Fibroblast of lung (primary cell): ENCODE results near the gene CAPN15. TPM values are rescaled to one million over a fixed set of nuclear protein-coding genes. Genes with fewer than 3 reads are reported as not detected.

ENCODE experiments used
- DNase-seq, 2 donors: peaks; one replicate each; pipeline versions ENCODE4 v3.0.0 to v3.0.0-alpha.2; 2010; ENCODE audit warnings: low read depth in 2 of 2
- H2AFZ ChIP-seq: 2 replicates; pipeline ENCODE4 v1.5.1; 2012; ENCODE audit warnings: low read length, control low read depth, inconsistent platforms
- H3K27ac ChIP-seq: 2 replicates; pipeline ENCODE4 v1.5.1; 2011; ENCODE audit warnings: low read length, control low read depth; ENCODE audit not compliant: insufficient read depth
- H3K27me3 ChIP-seq: 2 replicates; pipeline ENCODE4 v1.5.1; 2011; ENCODE audit warnings: mild to moderate bottlenecking, low read length; ENCODE audit not compliant: control insufficient read depth, insufficient read depth
- H3K36me3 ChIP-seq: 2 replicates; pipeline ENCODE4 v1.5.1; 2011; ENCODE audit warnings: low read length; ENCODE audit not compliant: control insufficient read depth, insufficient read depth
- H3K4me1 ChIP-seq: 2 replicates; pipeline ENCODE4 v1.5.1; 2011; ENCODE audit warnings: low read length; ENCODE audit not compliant: control insufficient read depth, insufficient read depth; ENCODE audit errors: extremely low read depth
- H3K4me2 ChIP-seq: 2 replicates; pipeline ENCODE4 v1.5.1; 2011; ENCODE audit warnings: low read length, control low read depth; ENCODE audit not compliant: insufficient read depth; ENCODE audit errors: extremely low read depth
- H3K4me3 ChIP-seq, 4 experiments: fragments of 200-600 bp in 1 of 4; sonication (generic) in 1 of 4; replicated peaks in 1 of 4; 2 replicates each; pipeline ENCODE4 v1.5.1; 2011 to 2016; ENCODE audit warnings: low read length in 4 of 4, low read depth in 3 of 4, mild to moderate bottlenecking in 3 of 4, control low read depth in 2 of 4, inconsistent platforms in 1 of 4, mixed read lengths in 1 of 4; ENCODE audit not compliant: insufficient read depth in 1 of 4; ENCODE audit errors: control extremely low read depth in 1 of 4
- H3K79me2 ChIP-seq: 2 replicates; pipeline ENCODE4 v1.5.1; 2012; ENCODE audit warnings: mild to moderate bottlenecking, low read length, inconsistent platforms; ENCODE audit not compliant: control insufficient read depth, insufficient read depth
- H3K9ac ChIP-seq: 2 replicates; pipeline ENCODE4 v1.5.1; 2011; ENCODE audit warnings: mild to moderate bottlenecking, low read length, control low read depth; ENCODE audit not compliant: insufficient read depth
- H3K9me3 ChIP-seq: 2 replicates; pipeline ENCODE4 v1.5.1; 2012; ENCODE audit warnings: low read depth, low read length; ENCODE audit not compliant: control insufficient read depth, insufficient read depth
- H4K20me1 ChIP-seq: 2 replicates; pipeline ENCODE4 v1.5.1; 2011; ENCODE audit warnings: low read length; ENCODE audit not compliant: control insufficient read depth, insufficient read depth; ENCODE audit errors: extremely low read depth
- CTCF ChIP-seq, 2 donors: IDR thresholded peaks in 1 of 2; conservative IDR thresholded peaks in 1 of 2; 1 replicate in 1 of 2; 2 replicates in 1 of 2; pipeline ENCODE4 v1.5.1; 2011 to 2012; ENCODE audit warnings: low read length in 2 of 2, control low read depth in 1 of 2, inconsistent platforms in 1 of 2, low read depth in 1 of 2, mild to moderate bottlenecking in 1 of 2
- EZH2 ChIP-seq: IDR thresholded peaks from 2 replicates; pipeline ENCODE4 v1.5.1; 2012; ENCODE audit warnings: low read length, control low read depth, mild to moderate bottlenecking; ENCODE audit errors: missing control alignments
- polyA plus RNA-seq, 2 donors: library from polyadenylated mRNA; depleted of rRNA in 1 of 2; stranded (reverse) in 1 of 2; unstranded in 1 of 2; fragments of >200 nt; gene quantifications; 2 replicates each; pipeline ENCODE4 v1.2.1, GENCODE V29; 2011 to 2012; ENCODE audit warnings: missing spikeins in 1 of 2
- total RNA-seq: library from RNA; depleted of rRNA; stranded (reverse); fragments of >200 nt; gene quantifications from 2 replicates; pipeline ENCODE4 v1.2.1, GENCODE V29; 2014

CAPN15 gene
- total and polyA plus RNA-seq, 2 donors (not counting 1 experiment from before 2014, with no cell fraction given): 4.1 to 21.3 TPM

GRCh38 chr16:551210-551609 is 23.7 kb downstream of the CAPN15 start:
- Histone ChIP-seq H4K20me1 (no peaks in the 10 kb centered on the region), H2AFZ (no peak overlapping the region), H3K79me2 (peaks cover 3% of the 10 kb centered on the region), H3K9me3 (no peaks in the 10 kb centered on the region), H3K4me3 (no peak overlapping the region), H3K27me3 (no peaks in the 10 kb centered on the region), H3K4me1 (no peaks in the 10 kb centered on the region), H3K9ac (no peak overlapping the region), H3K36me3 (peaks cover 20% of the 10 kb centered on the region), H3K27ac (no peak overlapping the region), H3K4me2 (no peak overlapping the region)
- TF ChIP-seq EZH2 (no peak), CTCF (conservative IDR thresholded peaks at IDR 0.05 in 1 of 2, IDR thresholded peaks at IDR 0.05 in 1 of 2; ENCODE audit: low read depth in 1 of 2, low read length in 2 of 2) (no peak)
- DNase-seq: no peak

- no peak overlapping the region for H3K4me2 ChIP-seq
- H3K9me3 ChIP-seq: no peaks in the 10 kb centered on the region
- peaks cover 1% of the 10 kb centered on the region for H3K79me2 ChIP-seq
- no peak for TF ChIP-seq EZH2
- no peak for TF ChIP-seq CTCF (conservative IDR thresholded peaks at IDR 0.05 in 1 of 2, IDR thresholded peaks at IDR 0.05 in 1 of 2; ENCODE audit: low read depth in 1 of 2, low read length in 2 of 2)
- H3K4me3 ChIP-seq: no peak overlapping the region
- H3K9ac ChIP-seq: no peak overlapping the region
- H3K4me1 ChIP-seq: no peaks in the 10 kb centered on the region
- H3K27ac ChIP-seq: no peak overlapping the region
- no peaks in the 10 kb centered on the region for H4K20me1 ChIP-seq
- H2AFZ ChIP-seq: no peak overlapping the region
- H3K27me3 ChIP-seq: no peaks in the 10 kb centered on the region
- no peak for DNase-seq
- H3K36me3 ChIP-seq: peaks cover 20% of the 10 kb centered on the region
These were observed 24.7 kb downstream of the CAPN15 start for GRCh38 chr16:552171-552570.

GRCh38 chr16:553601-554296 is 26.2 kb downstream of the CAPN15 start:
- no peaks in the 10 kb centered on the region for H4K20me1 ChIP-seq
- no peak overlapping the region for H3K27ac ChIP-seq
- no peak overlapping the region for H2AFZ ChIP-seq
- peaks cover 13% of the 10 kb centered on the region for H3K36me3 ChIP-seq
- no peak for TF ChIP-seq CTCF (conservative IDR thresholded peaks at IDR 0.05 in 1 of 2, IDR thresholded peaks at IDR 0.05 in 1 of 2; ENCODE audit: low read depth in 1 of 2, low read length in 2 of 2)
- TF ChIP-seq EZH2: no peak
- DNase-seq: no peak
- H3K27me3 ChIP-seq: peaks cover 1% of the 10 kb centered on the region
- peaks cover 1% of the 10 kb centered on the region for H3K79me2 ChIP-seq
- no peak overlapping the region for H3K4me2 ChIP-seq
- no peaks in the 10 kb centered on the region for H3K4me1 ChIP-seq
- no peak overlapping the region for H3K4me3 ChIP-seq
- no peaks in the 10 kb centered on the region for H3K9me3 ChIP-seq
- H3K9ac ChIP-seq: no peak overlapping the region
